Subcutaneous adipose tissue (tissue), 4 donors: Measurements from ENCODE around the gene MORN5. TPM values are rescaled to one million over a fixed set of nuclear protein-coding genes. Genes with fewer than 3 reads are reported as not detected.

Experiments
- CTCF ChIP-seq: fragments of 450-650 bp; IDR thresholded peaks from one replicate; pipeline ENCODE4 v1.5.1; 2016; ENCODE audit warnings: low read depth, mild to moderate bottlenecking, control low read depth, antibody characterized with exemption, moderate library complexity
- total RNA-seq, 4 donors: library from RNA; depleted of rRNA; stranded (reverse); fragments of >200 nt; gene quantifications; one replicate each; pipeline ENCODE4 v1.1.0, GENCODE V29; 2016

The MORN5 gene
- total RNA-seq, result not detected

GRCh38 chr9:122159026-122159924 lies at the start of gene MORN5, which contains the start of gene NDUFA8:
Gene MORN5 (plus strand): TSS chr9:122159908. CDS start chr9:122159973, 65 bp downstream.
Gene NDUFA8 (minus strand): TSS chr9:122159779. CDS start chr9:122159677, 102 bp downstream.
- no peak for TF ChIP-seq CTCF

GRCh38 chr9:122110100-122110833 lies 49.4 kb upstream of the MORN5 start:
- no peak for TF ChIP-seq CTCF

- no peak for TF ChIP-seq CTCF
Measured at GRCh38 chr9:122111413-122112085, 48.2 kb upstream of the MORN5 start.

GRCh38 chr9:122112238-122112637 lies 47.5 kb upstream of the MORN5 start:
- TF ChIP-seq CTCF, result no peak

GRCh38 chr9:122113574-122113973 lies 46.1 kb upstream of the MORN5 start:
- TF ChIP-seq CTCF, result no peak

- no peak for TF ChIP-seq CTCF
Measured at GRCh38 chr9:122115176-122116035, 44.3 kb upstream of the MORN5 start.
